ENCODE results near the gene PCID2.
"Not testable (repeated sequence)": the region's sequence is repeated elsewhere in the genome, so short reads cannot be mapped to it uniquely, and the experiment has no call there.

PCID2 gene

GRCh38 chr13:113167155-113167554 is 41.3 kb downstream of the PCID2 start:
- in situ Hi-C loops (cut with MboI; ENCODE audit: low sequenced_read_pairs) = no loop called here

DNA sequence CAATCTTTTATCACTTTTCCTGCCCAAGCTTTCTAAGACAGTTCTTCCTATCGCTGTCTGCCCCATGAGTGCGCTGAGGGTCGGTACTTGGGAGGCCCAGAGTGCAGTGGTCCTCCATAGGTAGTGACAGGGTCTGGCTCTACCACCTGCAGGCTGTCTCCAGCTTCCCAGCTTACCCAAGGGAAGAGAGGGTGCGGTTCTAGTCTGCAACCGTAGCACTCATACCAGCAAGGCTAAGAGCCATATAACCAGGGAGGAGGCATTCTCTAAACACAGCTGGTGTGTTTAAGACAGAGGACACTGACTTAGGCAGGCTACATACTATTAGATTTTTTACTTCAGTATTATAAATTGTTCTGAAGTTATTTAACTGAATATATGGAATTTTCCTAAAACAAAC is 41.8 kb downstream of the PCID2 start:
- in situ Hi-C loops (cut with MboI; ENCODE audit: low sequenced_read_pairs) = no loop called here

DNA sequence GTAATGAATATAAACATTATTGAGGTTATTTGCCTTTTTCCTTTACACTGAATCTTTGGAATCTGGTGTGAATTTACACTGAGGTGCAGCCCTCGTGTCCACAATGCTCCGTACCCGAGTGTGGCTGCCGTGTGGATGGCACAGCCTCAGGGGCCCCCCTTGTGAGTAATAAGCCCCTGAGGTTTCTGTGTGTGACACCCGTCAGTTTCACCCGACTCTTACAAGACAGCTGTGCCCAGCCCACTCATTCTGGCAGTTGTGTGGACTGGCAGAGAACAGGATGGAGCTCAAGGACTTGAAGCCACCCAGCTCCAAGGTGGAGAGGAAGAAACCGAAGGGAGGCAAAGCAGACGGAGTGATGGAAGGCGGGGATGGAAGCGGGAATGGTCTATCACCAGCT is 42.2 kb downstream of the PCID2 start:
- in situ Hi-C loops (cut with MboI; ENCODE audit: low sequenced_read_pairs) = no loop called here

- in situ Hi-C loops (cut with MboI; ENCODE audit: low sequenced_read_pairs) = no loop called here
Observed at GRCh38 chr13:113164492-113164891, 44.0 kb downstream of the PCID2 start.

DNA sequence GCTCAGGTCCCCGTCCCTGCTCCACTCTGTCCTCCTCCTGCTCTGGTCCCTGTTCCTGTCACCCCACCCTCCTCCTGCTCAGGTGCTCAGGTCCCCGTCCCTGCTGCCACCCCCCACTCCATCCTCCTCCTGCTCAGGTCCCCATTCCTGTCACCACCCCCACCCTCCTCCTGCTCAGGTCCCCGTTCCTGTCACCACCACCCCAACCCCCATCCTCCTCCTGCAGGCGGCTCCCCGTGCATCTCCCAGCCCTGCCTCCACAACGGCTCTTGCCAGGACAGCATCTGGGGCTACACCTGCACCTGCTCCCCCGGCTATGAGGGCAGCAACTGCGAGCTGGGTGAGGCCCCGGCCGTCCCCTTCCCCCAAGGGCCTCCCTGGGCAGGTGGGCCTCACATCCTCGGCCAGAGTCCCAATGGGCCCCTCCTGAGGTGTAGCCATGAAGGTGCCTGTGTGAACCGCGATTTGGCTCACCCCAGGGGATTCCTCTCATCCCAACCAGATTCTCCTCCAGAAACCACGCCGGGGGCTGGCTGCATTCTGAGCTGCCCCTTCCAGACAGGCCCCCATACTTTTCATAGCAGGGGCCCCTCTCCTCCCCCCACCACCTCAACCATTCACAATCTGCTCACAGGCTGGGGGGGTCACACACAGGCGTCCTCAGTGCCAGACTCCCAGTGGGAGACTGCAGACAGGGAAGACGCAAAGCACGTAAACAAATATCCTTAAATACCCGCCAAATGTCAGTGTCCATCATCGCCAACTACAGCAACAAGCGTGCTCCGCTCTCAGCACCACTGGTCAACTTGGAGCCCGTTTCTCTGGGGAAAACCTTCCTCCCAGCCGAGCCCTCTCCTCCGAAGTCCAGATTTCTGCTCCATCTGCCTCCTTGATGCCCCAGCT is 45.4 kb downstream of the PCID2 start:
- in situ Hi-C loops (cut with MboI; ENCODE audit: low sequenced_read_pairs) = no loop called here

- in situ Hi-C loops (cut with MboI; ENCODE audit: low sequenced_read_pairs) = not testable (repeated sequence)
Observed at GRCh38 chr13:113161975-113162374, 46.5 kb downstream of the PCID2 start.

DNA sequence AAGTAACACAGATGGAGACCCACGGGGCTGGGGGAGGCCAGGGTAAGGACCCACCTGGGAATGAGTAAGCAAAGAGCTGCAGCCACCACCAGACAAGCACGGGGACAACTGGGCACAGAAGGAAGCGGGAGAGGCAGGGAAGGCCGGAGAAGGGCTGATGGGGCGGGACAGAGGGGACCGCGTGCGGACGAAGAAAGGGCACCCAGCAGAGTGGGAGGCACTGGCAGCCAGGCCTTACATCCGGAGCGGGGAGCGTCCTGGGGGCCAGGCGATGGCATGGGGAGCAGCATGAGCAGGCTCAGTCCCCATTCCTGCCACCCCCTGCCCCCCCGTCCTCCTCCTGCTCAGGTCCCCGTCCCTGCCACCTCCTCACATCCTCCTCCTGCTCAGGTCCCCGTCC is 47.0 kb downstream of the PCID2 start:
- in situ Hi-C loops (cut with MboI; ENCODE audit: low sequenced_read_pairs) = no loop called here

DNA sequence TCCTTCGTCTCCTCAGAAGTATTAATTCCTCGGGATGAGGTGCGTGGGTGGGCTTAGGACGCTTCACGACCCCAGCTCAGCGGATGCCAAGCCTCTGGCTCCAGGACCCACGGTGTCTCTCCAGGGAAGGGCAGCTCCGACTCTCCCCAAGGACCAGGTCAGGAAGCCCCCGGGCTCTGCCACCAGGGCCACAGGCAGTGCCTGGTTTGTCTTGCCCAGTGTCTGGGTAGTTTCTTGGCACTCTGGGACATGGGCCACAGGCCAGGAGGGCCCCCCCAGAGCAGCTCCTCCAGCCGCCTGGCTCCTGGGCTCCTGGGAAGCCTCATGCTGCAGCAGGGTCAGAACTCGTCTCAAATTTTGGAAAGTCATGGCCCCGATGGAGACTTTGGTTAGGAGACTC is 47.5 kb downstream of the PCID2 start:
- in situ Hi-C loops (cut with MboI; ENCODE audit: low sequenced_read_pairs) = no loop called here

DNA sequence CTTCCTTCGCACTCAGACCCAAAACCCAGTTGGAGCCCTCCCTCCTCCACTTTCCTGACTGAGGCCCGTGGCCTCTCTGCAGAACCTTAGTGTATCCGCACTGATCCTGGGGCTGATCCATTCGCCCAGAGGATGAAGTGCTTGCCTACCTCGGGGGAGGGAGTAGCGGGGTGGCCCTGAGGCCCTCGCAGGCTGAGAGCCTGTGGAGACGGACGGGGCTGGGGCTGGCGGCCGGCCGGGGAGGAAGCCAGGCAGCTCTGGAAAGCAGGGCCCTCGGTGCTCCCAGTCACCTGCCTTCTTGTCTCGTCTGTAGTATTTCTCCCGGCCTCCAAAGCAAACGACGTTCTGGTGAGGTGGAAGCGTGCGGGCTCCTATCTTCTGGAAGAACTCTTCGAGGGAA is 48.8 kb downstream of the PCID2 start:
- in situ Hi-C loops (cut with MboI; ENCODE audit: low sequenced_read_pairs) = no loop called here

DNA sequence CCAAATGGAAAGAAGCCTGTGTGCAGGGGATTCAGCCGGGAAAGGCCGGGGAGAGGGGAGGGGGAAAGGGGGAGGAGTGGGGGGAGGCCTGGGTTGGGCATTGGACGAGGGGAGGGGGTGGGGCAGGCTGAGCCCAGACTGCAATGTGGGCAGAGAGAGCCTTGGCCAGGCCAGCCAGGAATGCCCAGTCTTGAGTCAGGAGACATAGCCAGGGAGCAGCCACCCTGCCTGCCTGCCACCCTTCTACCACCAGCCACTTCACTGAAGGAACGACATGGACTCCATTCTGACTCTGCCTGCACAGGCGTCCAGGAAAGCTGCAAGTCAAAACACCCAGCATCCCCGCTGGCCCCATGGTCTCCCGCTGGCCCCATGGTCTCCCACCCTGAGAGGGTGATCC is 49.5 kb downstream of the PCID2 start:
- in situ Hi-C loops (cut with MboI; ENCODE audit: low sequenced_read_pairs) = no loop called here

DNA sequence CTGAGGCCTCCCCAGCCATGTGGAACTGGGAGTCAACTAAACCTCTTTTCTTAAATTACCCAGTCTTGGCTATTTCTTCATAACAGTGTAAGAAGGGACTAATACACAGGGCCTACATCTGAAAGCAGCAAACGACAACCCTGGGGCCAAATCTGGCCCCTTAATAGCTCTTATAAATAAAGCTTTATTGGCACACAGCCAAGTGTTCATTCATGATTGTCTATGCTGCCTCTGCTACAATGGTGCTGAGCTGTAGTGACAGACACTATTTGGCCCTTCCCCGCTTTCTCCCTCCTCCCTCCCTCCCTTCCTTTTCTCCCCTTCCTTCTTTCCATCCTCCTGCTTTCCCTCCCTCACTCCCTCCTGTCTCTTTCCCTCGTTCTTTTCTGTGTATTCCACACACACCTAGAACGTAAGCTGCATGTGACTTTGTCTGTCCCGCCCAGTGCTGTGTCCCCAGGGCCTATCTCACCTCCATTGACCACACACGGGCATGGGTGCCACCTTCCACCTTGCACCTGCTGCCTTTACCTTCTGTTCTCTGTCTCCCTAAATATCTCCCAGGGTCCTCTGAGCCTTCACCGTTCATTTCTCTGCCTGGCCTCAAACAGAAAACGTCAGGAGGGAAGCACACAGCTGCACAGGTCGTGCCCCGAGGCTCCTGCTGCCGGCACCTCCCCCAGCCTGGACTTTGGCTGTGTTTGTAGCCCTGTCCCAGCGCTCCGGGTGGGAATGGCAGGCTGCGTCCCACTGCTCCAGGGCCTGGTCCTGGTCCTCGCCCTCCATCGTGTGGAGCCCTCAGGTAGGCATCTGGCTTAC is 50.3 kb downstream of the PCID2 start, which contains the start of gene PROZ:
TSS of gene PROZ (plus strand) at position 720 of the 819 bp plus-strand sequence. CDS start at position 733, 13 bp downstream.
- in situ Hi-C loops (cut with MboI; ENCODE audit: low sequenced_read_pairs) = no loop called here

- in situ Hi-C loops (cut with MboI; ENCODE audit: low sequenced_read_pairs) = no loop called here
Observed at GRCh38 chr13:113157206-113157928, 51.1 kb downstream of the PCID2 start.

- in situ Hi-C loops (cut with MboI; ENCODE audit: low sequenced_read_pairs) = no loop called here
Observed at GRCh38 chr13:113155982-113156655, 52.4 kb downstream of the PCID2 start.

DNA sequence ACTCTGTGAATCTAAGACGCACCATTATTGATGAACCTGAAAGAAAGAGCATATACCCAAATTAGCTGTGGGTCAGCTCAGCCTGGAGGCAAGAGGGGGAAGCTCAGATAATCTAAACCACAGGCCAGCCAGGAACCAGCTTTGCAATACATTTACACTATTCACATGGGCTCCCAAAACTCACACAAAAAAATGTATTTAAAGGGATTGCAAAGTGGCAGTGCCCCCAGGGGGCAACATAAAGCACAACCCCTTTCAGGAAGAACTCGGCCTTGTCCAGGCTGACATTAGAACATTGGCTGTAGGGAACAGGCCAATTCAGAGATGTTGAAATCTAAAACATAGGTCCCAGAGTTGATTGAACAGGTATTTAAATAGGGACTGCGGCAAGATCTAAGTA is 53.3 kb downstream of the PCID2 start:
- in situ Hi-C loops (cut with MboI; ENCODE audit: low sequenced_read_pairs) = no loop called here

DNA sequence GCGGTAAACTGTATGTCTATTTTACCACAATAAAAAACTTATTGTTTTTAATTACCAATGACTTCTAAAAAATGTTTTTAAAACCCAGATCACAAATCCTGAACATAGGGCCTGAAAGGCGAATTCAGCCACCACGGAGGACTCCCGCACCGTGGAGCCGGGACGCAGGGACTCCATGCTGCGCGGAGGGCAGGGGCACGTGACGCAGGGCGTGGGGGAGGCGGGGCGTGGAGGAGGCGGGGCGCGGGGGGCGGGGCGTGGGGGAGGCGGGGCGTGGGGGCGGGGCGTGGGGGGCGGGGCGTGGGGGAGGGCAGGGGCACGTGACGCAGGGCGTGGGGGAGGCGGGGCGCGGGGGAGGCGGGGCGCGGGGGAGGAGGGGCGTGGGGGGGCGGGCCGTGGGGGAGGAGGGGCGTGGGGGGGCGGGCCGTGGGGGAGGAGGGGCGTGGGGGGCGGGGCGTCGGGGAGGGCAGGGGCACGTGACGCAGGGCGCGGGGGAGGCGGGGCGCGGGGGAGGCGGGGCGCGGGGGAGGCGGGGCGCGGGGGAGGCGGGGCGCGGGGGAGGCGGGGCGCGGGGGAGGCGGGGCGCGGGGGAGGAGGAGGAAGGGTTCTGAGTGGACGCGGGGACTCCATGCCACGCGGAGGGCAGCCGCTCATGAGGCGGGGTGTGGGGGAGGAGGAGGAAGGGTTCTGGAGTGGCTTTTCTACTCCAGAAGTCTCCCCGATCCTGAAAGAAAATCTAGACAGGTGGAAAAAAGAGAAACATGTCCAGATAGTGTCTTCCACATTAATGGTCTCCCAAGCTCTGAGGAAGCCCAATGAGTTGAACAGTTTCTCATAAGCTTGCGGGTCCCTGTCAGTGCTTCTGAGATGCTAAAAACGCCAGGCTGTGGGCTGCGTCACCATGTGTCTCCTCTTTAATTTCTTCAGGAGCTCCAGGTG is 54.4 kb downstream of the PCID2 start:
- in situ Hi-C loops (cut with MboI; ENCODE audit: low sequenced_read_pairs) = no loop called here

GRCh38 chr13:113152984-113153809 is 55.3 kb downstream of the PCID2 start:
- in situ Hi-C loops (cut with MboI; ENCODE audit: low sequenced_read_pairs) = no loop called here

GRCh38 chr13:113152691-113152983 is 55.8 kb downstream of the PCID2 start:
- in situ Hi-C loops (cut with MboI; ENCODE audit: low sequenced_read_pairs) = no loop called here

GRCh38 chr13:113151745-113152690 is 56.5 kb downstream of the PCID2 start:
- in situ Hi-C loops (cut with MboI; ENCODE audit: low sequenced_read_pairs) = no loop called here

Measured in HL-60/S4 treated with phorbol 12-myristate 13-acetate at 8.2 ng/mL for 4 days and 3 days (cell line).